Neuronal stem cell (in vitro differentiated cells): ENCODE results near the gene DFFA.

Source experiments
- DNase-seq: peaks from one replicate; pipeline ENCODE4 v3.0.0-alpha.2; 2013; ENCODE audit warnings: low spot score
- H2AFZ ChIP-seq: one replicate; pipeline ENCODE4 v1.6.1; 2013; ENCODE audit warnings: mild to moderate bottlenecking, low read length, inconsistent platforms
- H2AK5ac ChIP-seq: 2 replicates; pipeline ENCODE4 v1.6.1; 2013; ENCODE audit warnings: low read depth, mild to moderate bottlenecking, inconsistent platforms, low read length, moderate library complexity, mixed read lengths
- H2BK120ac ChIP-seq: 2 replicates; pipeline ENCODE4 v1.6.1; 2013; ENCODE audit warnings: low read depth, mild to moderate bottlenecking, inconsistent platforms, low read length, moderate library complexity, mixed read lengths
- H2BK12ac ChIP-seq: one replicate; pipeline ENCODE4 v1.6.1; 2013; ENCODE audit warnings: low read length, inconsistent platforms
- H2BK15ac ChIP-seq: 2 replicates; pipeline ENCODE4 v1.6.1; 2013; ENCODE audit warnings: mild to moderate bottlenecking, low read length, inconsistent platforms, mixed read lengths
- H2BK5ac ChIP-seq: one replicate; pipeline ENCODE4 v1.6.1; 2013; ENCODE audit warnings: inconsistent platforms, mild to moderate bottlenecking, low read length, moderate library complexity
- H3K14ac ChIP-seq: one replicate; pipeline ENCODE4 v1.6.1; 2013; ENCODE audit warnings: low read length, inconsistent platforms
- H3K18ac ChIP-seq: 2 replicates; pipeline ENCODE4 v1.6.1; 2013; ENCODE audit warnings: low read length, inconsistent platforms
- H3K23ac ChIP-seq: 2 replicates; pipeline ENCODE4 v1.6.1; 2013; ENCODE audit warnings: low read depth, mild to moderate bottlenecking, mixed read lengths, low read length, inconsistent platforms; ENCODE audit not compliant: poor library complexity
- H3K27ac ChIP-seq: replicated peaks from 3 replicates; pipeline ENCODE4 v1.5.1; 2013; ENCODE audit warnings: low read length, inconsistent platforms
- H3K27me3 ChIP-seq, 3 experiments: 2 replicates each; pipeline ENCODE4 v1.6.1; 2013; ENCODE audit warnings: low read length in 3 of 3, mild to moderate bottlenecking in 2 of 3, inconsistent platforms in 1 of 3, low read depth in 1 of 3, mixed read lengths in 1 of 3, moderate library complexity in 1 of 3; ENCODE audit not compliant: control insufficient read depth in 3 of 3, insufficient read depth in 3 of 3
- H3K36me3 ChIP-seq, 2 donors: replicated peaks in 1 of 2; 2 replicates each; pipeline ENCODE4 v1.6.1; 2013; ENCODE audit warnings: low read length in 2 of 2; ENCODE audit not compliant: control insufficient read depth in 2 of 2, insufficient read depth in 2 of 2
- H3K4ac ChIP-seq: 2 replicates; pipeline ENCODE4 v1.6.1; 2013; ENCODE audit warnings: inconsistent platforms, mild to moderate bottlenecking, low read length, moderate library complexity
- H3K4me1 ChIP-seq, 2 donors: 1 replicate in 1 of 2; 2 replicates in 1 of 2; pipeline ENCODE4 v1.6.1; 2013; ENCODE audit warnings: low read length in 2 of 2, low read depth in 1 of 2; ENCODE audit not compliant: control insufficient read depth in 2 of 2, insufficient read depth in 1 of 2
- H3K4me2 ChIP-seq: one replicate; pipeline ENCODE4 v1.6.1; 2013; ENCODE audit warnings: mild to moderate bottlenecking, low read length, inconsistent platforms; ENCODE audit not compliant: insufficient read depth, poor library complexity, severe bottlenecking
- H3K4me3 ChIP-seq, 2 donors: 2 replicates each; pipeline ENCODE4 v1.5.1; 2013; ENCODE audit warnings: low read length in 2 of 2, mild to moderate bottlenecking in 2 of 2, inconsistent platforms in 1 of 2, moderate library complexity in 1 of 2
- H3K79me1 ChIP-seq: one replicate; pipeline ENCODE4 v1.6.1; 2013; ENCODE audit warnings: low read depth, mild to moderate bottlenecking, inconsistent platforms, low read length, moderate library complexity
- H3K9ac ChIP-seq: one replicate; pipeline ENCODE4 v1.6.1; 2013; ENCODE audit warnings: mild to moderate bottlenecking, low read depth, low read length, inconsistent platforms; ENCODE audit not compliant: poor library complexity
- H3K9me3 ChIP-seq, 2 donors: replicated peaks in 1 of 2; 2 replicates each; pipeline versions ENCODE3 to v1.6.1; 2013; ENCODE audit warnings: low read length in 2 of 2, mild to moderate bottlenecking in 2 of 2, inconsistent platforms in 1 of 2, low read depth in 1 of 2, mixed read lengths in 1 of 2, moderate library complexity in 1 of 2; ENCODE audit not compliant: control insufficient read depth in 2 of 2, insufficient read depth in 1 of 2
- H4K8ac ChIP-seq: one replicate; pipeline ENCODE4 v1.6.1; 2013; ENCODE audit warnings: low read depth, mild to moderate bottlenecking, inconsistent platforms, low read length, moderate library complexity
- H4K91ac ChIP-seq: one replicate; pipeline ENCODE4 v1.6.1; 2013; ENCODE audit warnings: low read length, low read depth, mild to moderate bottlenecking, inconsistent platforms; ENCODE audit not compliant: poor library complexity
- WGBS, 2 donors: extraction: QIAGEN DNeasy Blood & Tissue Kit; methylation state at CpG; one replicate each; pipeline ENCODE4 v1.1.7; 2013; ENCODE audit warnings: missing lambda C conversion rate in 2 of 2, mixed read lengths in 1 of 2; ENCODE audit not compliant: insufficient read length in 2 of 2, insufficient replicate concordance in 1 of 2; ENCODE audit errors: extremely low coverage in 2 of 2; 5-methylcytosine and 5-hydroxymethylcytosine counted together

Gene DFFA

GRCh38 chr1:10451287-10451686 lies 21.0 kb downstream of the DFFA start:
- Histone ChIP-seq H2AFZ (peak overlapping the region; percentile 42), H2AK5ac (no peak overlapping the region), H3K23ac (no peak overlapping the region), H3K18ac (no peak overlapping the region), H3K36me3 (peaks cover 3 to 21% of the 10 kb centered on the region in 2 donors), H3K4me3 (no peak overlapping the region), H3K27me3 (no peaks in the 10 kb centered on the region), H2BK12ac (no peak overlapping the region), H4K8ac (no peak overlapping the region), H3K4me1 (peaks cover 5 to 6% of the 10 kb centered on the region in 2 donors), H2BK5ac (no peak overlapping the region), H3K79me1 (peaks cover 3% of the 10 kb centered on the region), H3K14ac (no peak overlapping the region), H3K4me2 (no peak overlapping the region), H2BK15ac (no peak overlapping the region), H3K9me3 (peaks cover 0 to 5% of the 10 kb centered on the region in 2 donors), H3K4ac (no peak overlapping the region), H2BK120ac (no peak overlapping the region), H3K27ac (no peak overlapping the region), H3K9ac (no peak overlapping the region), H4K91ac (no peak overlapping the region)
- DNase-seq = no peak
- no CpG with 5 or more reads among the region's 10 CpGs for WGBS, 2 donors

GRCh38 chr1:10450836-10451235 lies 21.5 kb downstream of the DFFA start:
- no peaks in the 10 kb centered on the region for H3K27me3 ChIP-seq
- WGBS, 2 donors = no CpG with 5 or more reads among the region's 6 CpGs
- peaks cover 4 to 21% of the 10 kb centered on the region in 2 donors for H3K36me3 ChIP-seq
- no peak overlapping the region for H3K14ac ChIP-seq
- no peak overlapping the region for H3K27ac ChIP-seq
- H3K18ac ChIP-seq = no peak overlapping the region
- H2BK5ac ChIP-seq = no peak overlapping the region
- H3K23ac ChIP-seq = no peak overlapping the region
- DNase-seq = no peak
- H3K4ac ChIP-seq = no peak overlapping the region
- no peak overlapping the region for H2BK120ac ChIP-seq
- H4K91ac ChIP-seq = no peak overlapping the region
- no peak overlapping the region for H3K9ac ChIP-seq
- peaks cover 3% of the 10 kb centered on the region for H3K79me1 ChIP-seq
- H3K4me3 ChIP-seq = no peak overlapping the region
- no peak overlapping the region for H3K4me2 ChIP-seq
- peaks cover 5 to 6% of the 10 kb centered on the region in 2 donors for H3K4me1 ChIP-seq
- H2BK12ac ChIP-seq = no peak overlapping the region
- H3K9me3 ChIP-seq = peaks cover 0 to 5% of the 10 kb centered on the region in 2 donors
- no peak overlapping the region for H2BK15ac ChIP-seq
- no peak overlapping the region for H4K8ac ChIP-seq
- no peak overlapping the region for H2AFZ ChIP-seq
- no peak overlapping the region for H2AK5ac ChIP-seq

- WGBS, 2 donors = no CpG with 5 or more reads among the region's 21 CpGs
- no peak for DNase-seq
Observed at GRCh38 chr1:10450156-10450814, 22.0 kb downstream of the DFFA start.

GRCh38 chr1:10449751-10450150 lies 22.6 kb downstream of the DFFA start, which contains the start of gene CORT:
Gene CORT, plus strand, starts transcription at chr1:10450031. Its CDS starts 193 bp downstream, at chr1:10450224.
- Histone ChIP-seq H4K91ac (no peak within 1 kb of the TSS), H3K4ac (peak within 1 kb of the TSS; percentile 19), H3K4me2 (no peak within 1 kb of the TSS), H2BK5ac (no peak within 1 kb of the TSS), H3K9me3 (peaks cover 0 to 4% of the 10 kb centered on the region in 2 donors), H3K27ac (no peak within 1 kb of the TSS), H4K8ac (peak within 1 kb of the TSS; percentile 70), H3K23ac (peak within 1 kb of the TSS; percentile 90), H3K79me1 (peaks cover 3% of the 10 kb centered on the region), H3K14ac (peak within 1 kb of the TSS; percentile 61), H2BK12ac (no peak within 1 kb of the TSS), H3K18ac (peak within 1 kb of the TSS; percentile 24), H2AFZ (no peak within 1 kb of the TSS), H3K9ac (peak within 1 kb of the TSS; percentile 53), H3K27me3 (no peaks in the 10 kb centered on the region), H2BK15ac (no peak within 1 kb of the TSS), H2BK120ac (no peak within 1 kb of the TSS), H3K4me1 (peaks cover 5 to 6% of the 10 kb centered on the region in 2 donors), H3K4me3 (no peak within 1 kb of the TSS), H3K36me3 (peaks cover 4 to 26% of the 10 kb centered on the region in 2 donors), H2AK5ac (no peak within 1 kb of the TSS)
- WGBS, 2 donors = no CpG with 5 or more reads among the region's 10 CpGs
- DNase-seq = no peak

More at GRCh38 chr1:10450156-10450814, 22.0 kb downstream of the DFFA start:
- H3K9me3 ChIP-seq = peaks cover 0 to 5% of the 10 kb centered on the region in 2 donors
- H3K4ac ChIP-seq = peak overlapping the region; percentile 19
- no peaks in the 10 kb centered on the region for H3K27me3 ChIP-seq
- peak overlapping the region; percentile 61 for H3K14ac ChIP-seq
- no peak overlapping the region for H2BK15ac ChIP-seq
- H3K4me2 ChIP-seq = no peak overlapping the region
- H2AK5ac ChIP-seq = no peak overlapping the region
- H3K23ac ChIP-seq = peak overlapping the region; percentile 8
- H2AFZ ChIP-seq = no peak overlapping the region
- peak overlapping the region; percentile 24 for H3K18ac ChIP-seq
- no peak overlapping the region for H2BK5ac ChIP-seq
- no peak overlapping the region for H3K4me3 ChIP-seq
- H2BK120ac ChIP-seq = no peak overlapping the region
- peaks cover 4 to 21% of the 10 kb centered on the region in 2 donors for H3K36me3 ChIP-seq
- H3K27ac ChIP-seq = no peak overlapping the region
- no peak overlapping the region for H4K91ac ChIP-seq
- peaks cover 5 to 6% of the 10 kb centered on the region in 2 donors for H3K4me1 ChIP-seq
- peak overlapping the region; percentile 53 for H3K9ac ChIP-seq
- H4K8ac ChIP-seq = peak overlapping the region; percentile 70
- H2BK12ac ChIP-seq = no peak overlapping the region
- peaks cover 3% of the 10 kb centered on the region for H3K79me1 ChIP-seq
